Neuronal stem cell (in vitro differentiated cells): ENCODE results near the gene SRSF7.
A peak's percentile ranks its signal among the peaks of the same experiment; 100 is the strongest.

Source experiments
- DNase-seq: peaks from one replicate; pipeline ENCODE4 v3.0.0-alpha.2; 2013; ENCODE audit warnings: low spot score
- H2AFZ ChIP-seq: one replicate; pipeline ENCODE4 v1.6.1; 2013; ENCODE audit warnings: mild to moderate bottlenecking, low read length, inconsistent platforms
- H2AK5ac ChIP-seq: 2 replicates; pipeline ENCODE4 v1.6.1; 2013; ENCODE audit warnings: low read depth, mild to moderate bottlenecking, inconsistent platforms, low read length, moderate library complexity, mixed read lengths
- H2BK120ac ChIP-seq: 2 replicates; pipeline ENCODE4 v1.6.1; 2013; ENCODE audit warnings: low read depth, mild to moderate bottlenecking, inconsistent platforms, low read length, moderate library complexity, mixed read lengths
- H2BK12ac ChIP-seq: one replicate; pipeline ENCODE4 v1.6.1; 2013; ENCODE audit warnings: low read length, inconsistent platforms
- H2BK15ac ChIP-seq: 2 replicates; pipeline ENCODE4 v1.6.1; 2013; ENCODE audit warnings: mild to moderate bottlenecking, low read length, inconsistent platforms, mixed read lengths
- H2BK5ac ChIP-seq: one replicate; pipeline ENCODE4 v1.6.1; 2013; ENCODE audit warnings: inconsistent platforms, mild to moderate bottlenecking, low read length, moderate library complexity
- H3K14ac ChIP-seq: one replicate; pipeline ENCODE4 v1.6.1; 2013; ENCODE audit warnings: low read length, inconsistent platforms
- H3K18ac ChIP-seq: 2 replicates; pipeline ENCODE4 v1.6.1; 2013; ENCODE audit warnings: low read length, inconsistent platforms
- H3K23ac ChIP-seq: 2 replicates; pipeline ENCODE4 v1.6.1; 2013; ENCODE audit warnings: low read depth, mild to moderate bottlenecking, mixed read lengths, low read length, inconsistent platforms; ENCODE audit not compliant: poor library complexity
- H3K27ac ChIP-seq: replicated peaks from 3 replicates; pipeline ENCODE4 v1.5.1; 2013; ENCODE audit warnings: low read length, inconsistent platforms
- H3K27me3 ChIP-seq, 3 experiments: 2 replicates each; pipeline ENCODE4 v1.6.1; 2013; ENCODE audit warnings: low read length in 3 of 3, mild to moderate bottlenecking in 2 of 3, inconsistent platforms in 1 of 3, low read depth in 1 of 3, mixed read lengths in 1 of 3, moderate library complexity in 1 of 3; ENCODE audit not compliant: control insufficient read depth in 3 of 3, insufficient read depth in 3 of 3
- H3K36me3 ChIP-seq, 2 donors: replicated peaks in 1 of 2; 2 replicates each; pipeline ENCODE4 v1.6.1; 2013; ENCODE audit warnings: low read length in 2 of 2; ENCODE audit not compliant: control insufficient read depth in 2 of 2, insufficient read depth in 2 of 2
- H3K4ac ChIP-seq: 2 replicates; pipeline ENCODE4 v1.6.1; 2013; ENCODE audit warnings: inconsistent platforms, mild to moderate bottlenecking, low read length, moderate library complexity
- H3K4me1 ChIP-seq, 2 donors: 1 replicate in 1 of 2; 2 replicates in 1 of 2; pipeline ENCODE4 v1.6.1; 2013; ENCODE audit warnings: low read length in 2 of 2, low read depth in 1 of 2; ENCODE audit not compliant: control insufficient read depth in 2 of 2, insufficient read depth in 1 of 2
- H3K4me2 ChIP-seq: one replicate; pipeline ENCODE4 v1.6.1; 2013; ENCODE audit warnings: mild to moderate bottlenecking, low read length, inconsistent platforms; ENCODE audit not compliant: insufficient read depth, poor library complexity, severe bottlenecking
- H3K4me3 ChIP-seq, 2 donors: 2 replicates each; pipeline ENCODE4 v1.5.1; 2013; ENCODE audit warnings: low read length in 2 of 2, mild to moderate bottlenecking in 2 of 2, inconsistent platforms in 1 of 2, moderate library complexity in 1 of 2
- H3K79me1 ChIP-seq: one replicate; pipeline ENCODE4 v1.6.1; 2013; ENCODE audit warnings: low read depth, mild to moderate bottlenecking, inconsistent platforms, low read length, moderate library complexity
- H3K9ac ChIP-seq: one replicate; pipeline ENCODE4 v1.6.1; 2013; ENCODE audit warnings: mild to moderate bottlenecking, low read depth, low read length, inconsistent platforms; ENCODE audit not compliant: poor library complexity
- H3K9me3 ChIP-seq, 2 donors: replicated peaks in 1 of 2; 2 replicates each; pipeline versions ENCODE3 to v1.6.1; 2013; ENCODE audit warnings: low read length in 2 of 2, mild to moderate bottlenecking in 2 of 2, inconsistent platforms in 1 of 2, low read depth in 1 of 2, mixed read lengths in 1 of 2, moderate library complexity in 1 of 2; ENCODE audit not compliant: control insufficient read depth in 2 of 2, insufficient read depth in 1 of 2
- H4K8ac ChIP-seq: one replicate; pipeline ENCODE4 v1.6.1; 2013; ENCODE audit warnings: low read depth, mild to moderate bottlenecking, inconsistent platforms, low read length, moderate library complexity
- H4K91ac ChIP-seq: one replicate; pipeline ENCODE4 v1.6.1; 2013; ENCODE audit warnings: low read length, low read depth, mild to moderate bottlenecking, inconsistent platforms; ENCODE audit not compliant: poor library complexity
- WGBS, 2 donors: extraction: QIAGEN DNeasy Blood & Tissue Kit; methylation state at CpG; one replicate each; pipeline ENCODE4 v1.1.7; 2013; ENCODE audit warnings: missing lambda C conversion rate in 2 of 2, mixed read lengths in 1 of 2; ENCODE audit not compliant: insufficient read length in 2 of 2, insufficient replicate concordance in 1 of 2; ENCODE audit errors: extremely low coverage in 2 of 2; 5-methylcytosine and 5-hydroxymethylcytosine counted together

The SRSF7 gene

DNA sequence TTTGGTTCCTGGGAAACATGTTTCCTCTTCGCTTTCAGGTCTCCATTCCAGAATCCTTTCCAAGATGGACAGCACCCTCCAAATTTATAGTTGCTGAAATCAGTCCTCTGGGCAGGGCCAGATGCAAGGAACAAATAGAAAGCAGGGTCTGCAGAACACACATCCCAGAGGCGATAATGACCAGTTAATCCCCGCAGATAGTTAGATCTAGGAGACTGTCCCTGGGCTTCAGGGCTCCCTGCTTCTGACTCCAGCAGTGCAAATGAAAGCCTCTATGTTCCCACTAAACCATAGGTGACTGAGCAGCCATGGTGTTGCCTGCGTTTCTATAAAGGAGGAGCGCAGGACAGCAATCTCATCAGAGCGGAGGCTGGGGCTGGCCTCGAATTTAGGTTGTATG, 38.7 kb downstream of the SRSF7 start:
- Histone ChIP-seq H2AFZ (no peak overlapping the region), H2BK5ac (no peak overlapping the region), H3K4me2 (no peak overlapping the region), H4K91ac (no peak overlapping the region), H3K9ac (no peak overlapping the region), H3K18ac (no peak overlapping the region), H3K4ac (no peak overlapping the region), H3K23ac (no peak overlapping the region), H2BK12ac (no peak overlapping the region), H3K9me3 (no peaks in the 10 kb centered on the region), H2BK15ac (no peak overlapping the region), H3K4me3 (no peak overlapping the region), H3K27ac (no peak overlapping the region), H2BK120ac (no peak overlapping the region), H3K14ac (no peak overlapping the region), H3K27me3 (no peaks in the 10 kb centered on the region), H4K8ac (no peak overlapping the region), H3K79me1 (no peaks in the 10 kb centered on the region), H3K4me1 (peaks cover 0 to 3% of the 10 kb centered on the region in 2 donors), H3K36me3 (peaks cover 0 to 4% of the 10 kb centered on the region in 2 donors), H2AK5ac (no peak overlapping the region)
- WGBS, 2 donors: no CpG with 5 or more reads among the region's 7 CpGs
- DNase-seq: no peak

DNA sequence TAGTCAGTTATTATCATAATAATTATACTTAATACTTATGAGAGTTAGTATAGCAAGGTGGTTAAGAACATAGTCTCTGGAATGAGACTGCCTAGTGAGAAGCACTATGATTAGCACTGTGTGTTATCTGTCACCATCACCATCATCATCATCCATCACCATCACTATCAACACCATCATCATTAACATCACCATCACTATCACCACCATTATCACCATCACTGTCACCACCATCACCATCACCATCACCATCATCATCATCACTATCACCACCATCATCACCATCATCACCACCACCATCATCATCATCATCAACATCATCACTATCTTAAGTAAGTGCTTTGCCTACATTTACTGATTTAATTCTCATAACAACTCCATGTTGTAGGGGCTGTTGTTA, 39.6 kb downstream of the SRSF7 start:
- H3K9me3 ChIP-seq: no peaks in the 10 kb centered on the region
- no peak overlapping the region for H2BK12ac ChIP-seq
- H3K27me3 ChIP-seq: no peaks in the 10 kb centered on the region
- no peak overlapping the region for H3K4me2 ChIP-seq
- H3K4ac ChIP-seq: no peak overlapping the region
- H3K9ac ChIP-seq: no peak overlapping the region
- no peak overlapping the region for H2AK5ac ChIP-seq
- H2BK15ac ChIP-seq: no peak overlapping the region
- H3K4me3 ChIP-seq: no peak overlapping the region
- no peak overlapping the region for H4K91ac ChIP-seq
- no peak overlapping the region for H4K8ac ChIP-seq
- H2BK120ac ChIP-seq: no peak overlapping the region
- H3K36me3 ChIP-seq: peaks cover 0 to 4% of the 10 kb centered on the region in 2 donors
- DNase-seq: no peak
- H3K27ac ChIP-seq: no peak overlapping the region
- H3K4me1 ChIP-seq: peaks cover 0 to 3% of the 10 kb centered on the region in 2 donors
- H2BK5ac ChIP-seq: no peak overlapping the region
- H3K18ac ChIP-seq: no peak overlapping the region
- H3K23ac ChIP-seq: no peak overlapping the region
- H3K14ac ChIP-seq: no peak overlapping the region
- no peaks in the 10 kb centered on the region for H3K79me1 ChIP-seq
- no peak overlapping the region for H2AFZ ChIP-seq

DNA sequence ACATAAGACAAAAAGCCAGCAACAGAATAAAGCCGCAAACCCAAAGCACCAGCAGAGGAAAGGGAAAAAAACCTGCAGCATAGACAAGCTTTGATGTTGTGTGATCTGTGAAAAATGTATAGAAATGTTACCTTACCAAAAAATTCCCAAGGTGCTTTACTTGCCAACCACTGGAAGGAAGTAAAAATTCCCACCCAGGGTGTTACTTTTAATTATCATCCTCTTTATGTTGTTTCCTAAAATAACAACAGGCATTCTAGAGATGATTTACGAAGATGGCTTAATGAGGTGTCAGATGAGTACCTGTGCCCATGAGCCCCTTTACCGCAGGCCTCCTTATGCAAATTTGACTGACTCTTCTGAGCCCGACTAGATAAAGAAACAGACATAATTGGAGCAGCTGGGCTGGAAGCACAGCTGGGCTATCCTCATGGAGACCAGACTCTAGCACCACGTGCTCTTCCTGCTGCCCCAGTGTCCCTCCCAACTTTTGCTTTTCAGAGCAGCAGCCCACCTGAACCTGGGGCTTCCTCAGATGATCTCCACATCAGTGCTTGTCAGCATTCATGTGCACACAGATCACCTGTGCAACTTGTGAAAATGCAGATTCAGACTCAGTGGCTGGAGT, 41.5 kb downstream of the SRSF7 start:
- H2BK15ac ChIP-seq: no peak overlapping the region
- no peak overlapping the region for H4K8ac ChIP-seq
- no peak overlapping the region for H3K27ac ChIP-seq
- peak overlapping the region in 1 of 2 donors; percentile 3 for H3K4me3 ChIP-seq
- no peak overlapping the region for H2BK12ac ChIP-seq
- H2AK5ac ChIP-seq: no peak overlapping the region
- H2AFZ ChIP-seq: no peak overlapping the region
- H3K36me3 ChIP-seq: peaks cover 0 to 4% of the 10 kb centered on the region in 2 donors
- H3K9me3 ChIP-seq: no peaks in the 10 kb centered on the region
- no peak overlapping the region for H3K9ac ChIP-seq
- H3K27me3 ChIP-seq: no peaks in the 10 kb centered on the region
- no peak overlapping the region for H2BK120ac ChIP-seq
- no peak overlapping the region for H2BK5ac ChIP-seq
- no peak overlapping the region for H3K23ac ChIP-seq
- no peak overlapping the region for H3K18ac ChIP-seq
- no peak for DNase-seq
- H3K4me1 ChIP-seq: peaks cover 0 to 3% of the 10 kb centered on the region in 2 donors
- H3K79me1 ChIP-seq: no peaks in the 10 kb centered on the region
- no peak overlapping the region for H3K4ac ChIP-seq
- WGBS, 2 donors: no CpG with 5 or more reads among the region's 5 CpGs
- no peak overlapping the region for H3K4me2 ChIP-seq
- H4K91ac ChIP-seq: no peak overlapping the region
- H3K14ac ChIP-seq: no peak overlapping the region

DNA sequence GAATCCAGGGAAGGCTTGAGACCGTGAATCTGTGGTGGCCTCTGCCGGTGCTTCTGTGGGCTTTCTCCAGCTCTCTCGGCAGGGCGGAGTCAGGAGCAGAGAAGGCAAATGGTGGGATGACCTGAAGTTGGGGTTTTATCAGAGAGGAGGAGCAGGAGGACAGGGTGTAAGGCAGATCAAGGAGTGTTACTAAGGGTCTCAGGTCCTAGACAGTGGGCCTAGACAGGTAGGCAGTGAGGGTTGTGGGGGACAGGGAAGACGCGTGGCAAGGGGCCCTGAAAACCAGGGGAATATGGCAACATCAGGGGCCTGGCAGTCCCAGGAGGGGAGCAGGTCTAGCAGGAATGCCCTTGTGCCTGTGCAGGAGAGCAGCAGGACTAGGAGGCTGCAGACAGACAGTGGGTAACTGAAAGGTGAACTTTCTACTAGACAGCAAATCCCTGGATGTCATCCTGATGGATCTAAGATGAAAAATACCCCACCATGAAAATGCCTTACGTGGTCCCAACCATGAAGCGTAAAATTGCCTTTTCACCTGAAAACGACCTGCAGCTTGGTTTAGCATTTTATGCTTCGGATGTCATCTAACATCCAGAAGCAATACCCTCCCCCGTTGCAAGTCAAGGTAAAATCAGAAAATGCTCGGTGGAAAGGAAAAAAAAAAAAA, 42.1 kb downstream of the SRSF7 start:
- Histone ChIP-seq H3K18ac (no peak overlapping the region), H3K4me3 (no peak overlapping the region), H4K91ac (no peak overlapping the region), H3K4me2 (no peak overlapping the region), H3K9me3 (no peaks in the 10 kb centered on the region), H2BK15ac (no peak overlapping the region), H2BK120ac (no peak overlapping the region), H3K14ac (no peak overlapping the region), H3K4me1 (peaks cover 0 to 3% of the 10 kb centered on the region in 2 donors), H2AFZ (no peak overlapping the region), H3K4ac (no peak overlapping the region), H3K23ac (no peak overlapping the region), H3K36me3 (peaks cover 0 to 4% of the 10 kb centered on the region in 2 donors), H4K8ac (no peak overlapping the region), H3K27me3 (no peaks in the 10 kb centered on the region), H2BK12ac (no peak overlapping the region), H3K79me1 (no peaks in the 10 kb centered on the region), H2AK5ac (no peak overlapping the region), H3K27ac (no peak overlapping the region), H2BK5ac (no peak overlapping the region), H3K9ac (no peak overlapping the region)
- no peak for DNase-seq
- WGBS, 2 donors: no CpG with 5 or more reads among the region's 12 CpGs
